ENCODE results near the gene SP1.
A peak's percentile ranks its signal among the peaks of the same experiment; 100 is the strongest.
"Not testable (repeated sequence)": the region's sequence is repeated elsewhere in the genome, so short reads cannot be mapped to it uniquely, and the experiment has no call there.

Gene SP1

GRCh38 chr12:53435326-53435725 is 55.4 kb downstream of the SP1 start:
- in situ Hi-C loops (cut with MboI; ENCODE audit: low pct_unique_long_range_greater_than_20kb, low sequenced_read_pairs); DNase-seq: not testable (repeated sequence)

- in situ Hi-C loops (cut with MboI; ENCODE audit: low pct_unique_long_range_greater_than_20kb, low sequenced_read_pairs); DNase-seq: not testable (repeated sequence)
These were observed 59.6 kb downstream of the SP1 start for GRCh38 chr12:53439582-53439981.

- peak; percentile 98 for DNase-seq
- in situ Hi-C loops (cut with MboI; ENCODE audit: low pct_unique_long_range_greater_than_20kb, low sequenced_read_pairs): no loop called here
These were observed 61.3 kb downstream of the SP1 start, which contains the start of gene PRR13 for GRCh38 chr12:53441040-53441833. Gene PRR13 (plus strand): TSS chr12:53441734. CDS start chr12:53442715, 981 bp downstream.

- in situ Hi-C loops (cut with MboI; ENCODE audit: low pct_unique_long_range_greater_than_20kb, low sequenced_read_pairs): no loop called here
- DNase-seq: no peak
These were observed 64.0 kb downstream of the SP1 start for GRCh38 chr12:53443955-53444354.

GRCh38 chr12:53444593-53445325 is 64.8 kb downstream of the SP1 start:
- DNase-seq; in situ Hi-C loops (cut with MboI; ENCODE audit: low pct_unique_long_range_greater_than_20kb, low sequenced_read_pairs): not testable (repeated sequence)

GRCh38 chr12:53450936-53451335 is 71.0 kb downstream of the SP1 start:
- in situ Hi-C loops (cut with MboI; ENCODE audit: low pct_unique_long_range_greater_than_20kb, low sequenced_read_pairs): no loop called here
- no peak for DNase-seq

- in situ Hi-C loops (cut with MboI; ENCODE audit: low pct_unique_long_range_greater_than_20kb, low sequenced_read_pairs): no loop called here
- peak; percentile 99 for DNase-seq
These were observed 71.7 kb downstream of the SP1 start, which contains the start of gene PCBP2 for GRCh38 chr12:53451661-53452158. Gene PCBP2 (plus strand): TSS chr12:53452102. CDS start chr12:53454801, 2,699 bp downstream.

GRCh38 chr12:53452159-53453077 is 72.4 kb downstream of the SP1 start:
- peak; percentile 68 for DNase-seq
- in situ Hi-C loops (cut with MboI; ENCODE audit: low pct_unique_long_range_greater_than_20kb, low sequenced_read_pairs): no loop called here

DNA sequence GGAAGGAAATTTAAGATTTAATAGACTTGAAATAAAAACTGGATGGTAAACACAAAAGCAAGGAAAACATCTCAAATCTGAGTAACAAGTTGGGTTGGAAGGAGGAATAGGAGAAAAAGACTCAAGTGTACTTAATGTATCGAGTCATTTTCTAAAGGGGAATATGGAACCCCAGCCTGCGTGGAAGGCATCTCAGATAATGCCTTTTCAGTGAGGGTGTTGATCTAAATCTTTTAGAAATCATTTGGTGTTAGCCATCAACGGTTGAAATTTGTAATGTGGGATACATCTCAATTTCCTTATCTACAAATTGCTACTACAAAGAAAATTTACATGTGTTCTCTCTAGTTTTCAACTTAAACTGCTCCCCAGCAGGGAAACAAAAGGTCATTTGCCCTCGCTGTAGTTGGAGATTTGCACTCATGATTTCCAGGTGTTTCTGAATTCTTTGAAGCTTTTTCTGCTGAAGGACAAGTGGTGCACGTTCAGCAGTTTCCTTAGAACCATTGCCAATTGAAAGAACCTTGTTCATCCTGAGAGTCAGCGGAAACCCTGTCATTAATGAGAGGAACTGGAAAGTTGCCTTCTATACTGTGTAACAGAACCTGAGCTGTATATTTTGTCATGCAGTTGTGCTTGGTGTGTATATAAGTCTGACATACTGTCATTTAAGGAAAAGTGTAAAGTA is 74.1 kb downstream of the SP1 start:
- no peak for DNase-seq
- in situ Hi-C loops (cut with MboI; ENCODE audit: low pct_unique_long_range_greater_than_20kb, low sequenced_read_pairs): no loop called here

DNA sequence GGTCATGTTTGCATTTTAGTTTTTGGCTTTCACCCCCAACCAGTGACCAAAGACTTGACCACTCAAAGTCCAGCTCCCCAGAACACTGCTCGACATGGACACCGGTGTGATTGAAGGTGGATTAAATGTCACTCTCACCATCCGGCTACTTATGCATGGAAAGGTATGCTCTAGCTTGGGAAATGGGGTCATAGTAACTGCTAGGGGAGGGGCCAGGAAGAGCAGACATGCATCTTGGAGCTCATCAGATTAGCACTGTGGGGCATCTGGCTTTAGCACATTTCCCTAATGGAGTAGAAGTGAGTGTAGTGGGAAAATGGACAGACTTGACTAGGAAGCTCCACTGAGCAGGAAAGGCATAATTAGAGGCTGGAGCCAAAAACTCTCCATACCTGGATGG is 74.7 kb downstream of the SP1 start:
- in situ Hi-C loops (cut with MboI; ENCODE audit: low pct_unique_long_range_greater_than_20kb, low sequenced_read_pairs): no loop called here
- DNase-seq: no peak

DNA sequence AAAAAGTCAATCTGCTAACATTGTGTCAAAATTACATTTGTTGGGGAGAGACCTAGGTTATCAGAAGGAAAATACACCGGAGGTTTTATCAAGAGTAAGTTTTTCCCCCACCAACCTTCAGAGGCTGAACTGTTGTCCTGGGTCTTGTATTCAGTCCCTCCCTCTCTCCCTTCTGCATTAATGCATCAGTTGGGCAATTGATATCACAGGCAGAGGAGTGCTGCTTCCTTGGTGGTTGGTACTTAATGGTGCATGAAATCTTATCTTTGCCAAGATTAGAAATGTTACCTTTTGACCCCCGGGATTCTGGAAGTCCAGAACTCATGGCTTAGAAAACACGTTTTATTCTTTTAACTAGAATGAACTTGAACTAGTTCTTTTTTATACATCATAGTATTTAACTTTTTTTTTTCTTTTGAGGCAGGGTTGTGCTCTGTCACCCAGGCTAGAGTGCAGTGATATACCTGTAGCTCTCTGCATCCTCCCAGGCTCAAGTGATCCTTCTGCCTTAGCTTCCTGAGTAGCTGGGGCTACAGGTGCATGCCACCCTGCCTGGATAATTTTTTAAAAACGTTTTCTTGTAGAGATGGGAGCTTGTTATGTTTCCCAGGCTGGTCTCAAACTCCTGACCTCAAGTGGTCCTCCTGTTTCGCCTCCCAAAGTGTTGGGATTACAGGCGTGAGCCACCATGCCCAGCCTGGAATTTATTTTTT is 76.8 kb downstream of the SP1 start:
- DNase-seq: no peak
- in situ Hi-C loops (cut with MboI; ENCODE audit: low pct_unique_long_range_greater_than_20kb, low sequenced_read_pairs): no loop called here

GRCh38 chr12:53459097-53459496 is 79.1 kb downstream of the SP1 start:
- DNase-seq: no peak

GRCh38 chr12:53461059-53461458 is 81.1 kb downstream of the SP1 start:
- in situ Hi-C loops (cut with MboI; ENCODE audit: low pct_unique_long_range_greater_than_20kb, low sequenced_read_pairs): no loop called here

More at GRCh38 chr12:53459097-53459496, 79.1 kb downstream of the SP1 start:
- in situ Hi-C loops (cut with MboI; ENCODE audit: low pct_unique_long_range_greater_than_20kb, low sequenced_read_pairs): no loop called here

DNA sequence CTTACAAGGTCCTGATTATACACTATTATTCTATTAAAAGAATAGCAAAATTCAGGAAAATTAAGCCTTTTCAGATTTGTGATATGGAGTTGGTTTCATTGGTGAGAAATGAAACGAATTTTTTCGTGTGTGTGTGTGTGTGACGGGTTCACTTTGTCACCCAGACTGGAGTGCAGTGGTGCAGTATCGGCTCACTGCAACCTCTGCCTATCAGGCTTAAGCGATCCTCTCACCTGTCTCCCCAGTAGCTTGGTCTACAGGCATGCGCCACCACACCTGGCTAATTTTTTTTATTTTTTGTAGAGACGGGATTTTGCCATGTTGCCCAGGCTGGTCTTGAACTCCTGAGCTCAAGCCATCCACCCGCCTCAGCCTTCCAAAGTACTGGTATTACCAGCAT is 81.6 kb downstream of the SP1 start:
- in situ Hi-C loops (cut with MboI; ENCODE audit: low pct_unique_long_range_greater_than_20kb, low sequenced_read_pairs): no loop called here
- no peak for DNase-seq

More at GRCh38 chr12:53461059-53461458, 81.1 kb downstream of the SP1 start:
- DNase-seq: no peak

DNA sequence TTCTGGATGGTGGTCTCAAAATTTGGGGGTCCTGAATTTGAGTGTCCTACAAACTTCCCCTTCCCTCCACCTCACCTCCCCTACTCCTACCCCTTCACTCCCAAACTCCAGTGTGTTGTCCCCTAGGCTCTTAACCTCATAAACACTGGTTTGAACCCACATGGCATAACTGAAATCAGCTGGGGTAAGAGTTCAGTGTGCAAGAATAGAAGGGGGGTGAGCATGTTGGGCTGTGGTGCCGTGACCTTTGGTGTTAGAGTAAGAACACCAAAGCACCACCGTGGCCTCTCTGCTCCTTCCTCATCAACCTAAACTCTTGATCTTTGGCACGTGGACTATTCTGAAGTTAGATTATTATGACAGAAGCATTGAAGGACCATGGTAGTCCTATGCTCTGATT is 83.0 kb downstream of the SP1 start:
- in situ Hi-C loops (cut with MboI; ENCODE audit: low pct_unique_long_range_greater_than_20kb, low sequenced_read_pairs): no loop called here
- DNase-seq: no peak

- no peak for DNase-seq
- in situ Hi-C loops (cut with MboI; ENCODE audit: low pct_unique_long_range_greater_than_20kb, low sequenced_read_pairs): no loop called here
These were observed 84.0 kb downstream of the SP1 start for GRCh38 chr12:53463802-53464560.

GRCh38 chr12:53464685-53465418 is 84.9 kb downstream of the SP1 start:
- in situ Hi-C loops (cut with MboI; ENCODE audit: low pct_unique_long_range_greater_than_20kb, low sequenced_read_pairs): no loop called here
- no peak for DNase-seq

All from KBM-7 (cell line).